ENCODE data around the gene TMEM225.
"Not testable (repeated sequence)": the region's sequence is repeated elsewhere in the genome, so short reads cannot be mapped to it uniquely, and the experiment has no call there.

The TMEM225 gene

GRCh38 chr11:123885570-123885969 is at the start of gene TMEM225:
Gene TMEM225, minus strand, starts transcription at chr11:123885670. Its CDS starts 245 bp downstream, at chr11:123885425.
- DNase-seq (ENCODE audit: low spot score) = no peak

GRCh38 chr11:123924027-123924426 is 38.6 kb upstream of the TMEM225 start:
- DNase-seq (ENCODE audit: low spot score) = no peak

- no peak for DNase-seq (ENCODE audit: low spot score)
Observed at GRCh38 chr11:123920943-123921342, 35.5 kb upstream of the TMEM225 start.

- no peak for DNase-seq (ENCODE audit: low spot score)
Observed at GRCh38 chr11:123905826-123906225, 20.4 kb upstream of the TMEM225 start.

- no peak for DNase-seq (ENCODE audit: low spot score)
Observed at GRCh38 chr11:123904932-123905331, 19.5 kb upstream of the TMEM225 start.

GRCh38 chr11:123903932-123904331 is 18.5 kb upstream of the TMEM225 start:
- no peak for DNase-seq (ENCODE audit: low spot score)

GRCh38 chr11:123901867-123902266 is 16.4 kb upstream of the TMEM225 start, which contains the start of gene OR8D4:
Gene OR8D4, plus strand, starts transcription at chr11:123902167. Its CDS starts 4,265 bp downstream, at chr11:123906432.
- DNase-seq (ENCODE audit: low spot score) = no peak

GRCh38 chr11:123899792-123900191 is 14.3 kb upstream of the TMEM225 start:
- no peak for DNase-seq (ENCODE audit: low spot score)

GRCh38 chr11:123892031-123892430 is 6.6 kb upstream of the TMEM225 start:
- DNase-seq (ENCODE audit: low spot score) = no peak

- no peak for DNase-seq (ENCODE audit: low spot score)
Observed at GRCh38 chr11:123880912-123881311, 4.6 kb downstream of the TMEM225 start.

GRCh38 chr11:123867795-123868194 is 17.7 kb downstream of the TMEM225 start:
- DNase-seq (ENCODE audit: low spot score) = not testable (repeated sequence)

GRCh38 chr11:123865293-123865692 is 20.2 kb downstream of the TMEM225 start:
- not testable (repeated sequence) for DNase-seq (ENCODE audit: low spot score)

GRCh38 chr11:123859731-123860130 is 25.7 kb downstream of the TMEM225 start:
- no peak for DNase-seq (ENCODE audit: low spot score)

GRCh38 chr11:123856444-123856843 is 29.0 kb downstream of the TMEM225 start:
- no peak for DNase-seq (ENCODE audit: low spot score)

GRCh38 chr11:123853038-123853437 is 32.4 kb downstream of the TMEM225 start:
- DNase-seq (ENCODE audit: low spot score) = no peak

- DNase-seq (ENCODE audit: low spot score) = no peak
Observed at GRCh38 chr11:123852321-123852720, 33.1 kb downstream of the TMEM225 start.

GRCh38 chr11:123851110-123851509 is 34.4 kb downstream of the TMEM225 start:
- no peak for DNase-seq (ENCODE audit: low spot score)

GRCh38 chr11:123841174-123841573 is 44.3 kb downstream of the TMEM225 start:
- DNase-seq (ENCODE audit: low spot score) = no peak

GRCh38 chr11:123839131-123839530 is 46.3 kb downstream of the TMEM225 start:
- DNase-seq (ENCODE audit: low spot score) = no peak

- DNase-seq (ENCODE audit: low spot score) = no peak
Observed at GRCh38 chr11:123838659-123839058, 46.8 kb downstream of the TMEM225 start.

GRCh38 chr11:123838199-123838598 is 47.3 kb downstream of the TMEM225 start:
- no peak for DNase-seq (ENCODE audit: low spot score)

- no peak for DNase-seq (ENCODE audit: low spot score)
Observed at GRCh38 chr11:123833095-123833494, 52.4 kb downstream of the TMEM225 start.
